ENCODE data around the gene VPS11.
"Not testable (repeated sequence)": the region's sequence is repeated elsewhere in the genome, so short reads cannot be mapped to it uniquely, and the experiment has no call there.

Gene VPS11

GRCh38 chr11:119034813-119035212, 32.8 kb upstream of the VPS11 start:
- in situ Hi-C loops (cut with MboI; ENCODE audit: low sequenced_read_pairs) = no loop called here

- in situ Hi-C loops (cut with MboI; ENCODE audit: low sequenced_read_pairs) = no loop called here
These were observed 28.7 kb upstream of the VPS11 start for GRCh38 chr11:119038884-119039283.

- in situ Hi-C loops (cut with MboI; ENCODE audit: low sequenced_read_pairs) = not testable (repeated sequence)
These were observed 28.1 kb upstream of the VPS11 start for GRCh38 chr11:119039471-119039870.

GRCh38 chr11:119041821-119042514, 25.6 kb upstream of the VPS11 start:
- in situ Hi-C loops (cut with MboI; ENCODE audit: low sequenced_read_pairs) = no loop called here

GRCh38 chr11:119042927-119043326, 24.7 kb upstream of the VPS11 start:
- in situ Hi-C loops (cut with MboI; ENCODE audit: low sequenced_read_pairs) = no loop called here

- in situ Hi-C loops (cut with MboI; ENCODE audit: low sequenced_read_pairs) = no loop called here
These were observed 22.9 kb upstream of the VPS11 start for GRCh38 chr11:119044708-119045107.

- in situ Hi-C loops (cut with MboI; ENCODE audit: low sequenced_read_pairs) = no loop called here
These were observed 21.1 kb upstream of the VPS11 start for GRCh38 chr11:119046489-119046888.

GRCh38 chr11:119047205-119047604, 20.4 kb upstream of the VPS11 start:
- in situ Hi-C loops (cut with MboI; ENCODE audit: low sequenced_read_pairs) = no loop called here

- in situ Hi-C loops (cut with MboI; ENCODE audit: low sequenced_read_pairs) = no loop called here
These were observed 19.0 kb upstream of the VPS11 start for GRCh38 chr11:119048644-119049043.

- in situ Hi-C loops (cut with MboI; ENCODE audit: low sequenced_read_pairs) = no loop called here
These were observed 18.5 kb upstream of the VPS11 start for GRCh38 chr11:119049081-119049480.

- in situ Hi-C loops (cut with MboI; ENCODE audit: low sequenced_read_pairs) = no loop called here
These were observed 16.0 kb upstream of the VPS11 start for GRCh38 chr11:119051440-119052162.

GRCh38 chr11:119052163-119052814, 15.3 kb upstream of the VPS11 start:
- in situ Hi-C loops (cut with MboI; ENCODE audit: low sequenced_read_pairs) = no loop called here

GRCh38 chr11:119054418-119054817, 13.2 kb upstream of the VPS11 start:
- in situ Hi-C loops (cut with MboI; ENCODE audit: low sequenced_read_pairs) = no loop called here

GRCh38 chr11:119055901-119056300, 11.7 kb upstream of the VPS11 start:
- in situ Hi-C loops (cut with MboI; ENCODE audit: low sequenced_read_pairs) = no loop called here

GRCh38 chr11:119056421-119056999, 11.1 kb upstream of the VPS11 start:
- in situ Hi-C loops (cut with MboI; ENCODE audit: low sequenced_read_pairs) = no loop called here

GRCh38 chr11:119057000-119057769, 10.4 kb upstream of the VPS11 start, which contains the start of gene HYOU1:
HYOU1 (minus strand) TSS chr11:119057205; CDS start chr11:119056160, 1,045 bp downstream.
- in situ Hi-C loops (cut with MboI; ENCODE audit: low sequenced_read_pairs) = no loop called here

- in situ Hi-C loops (cut with MboI; ENCODE audit: low sequenced_read_pairs) = not testable (repeated sequence)
These were observed 8.5 kb upstream of the VPS11 start for GRCh38 chr11:119059128-119059527.

- in situ Hi-C loops (cut with MboI; ENCODE audit: low sequenced_read_pairs) = no loop called here
These were observed 6.4 kb upstream of the VPS11 start for GRCh38 chr11:119061256-119061655.

- in situ Hi-C loops (cut with MboI; ENCODE audit: low sequenced_read_pairs) = no loop called here
These were observed 4.8 kb upstream of the VPS11 start for GRCh38 chr11:119062779-119063178.

GRCh38 chr11:119065369-119065768, 2.2 kb upstream of the VPS11 start:
- in situ Hi-C loops (cut with MboI; ENCODE audit: low sequenced_read_pairs) = no loop called here

- in situ Hi-C loops (cut with MboI; ENCODE audit: low sequenced_read_pairs) = no loop called here
These were observed 10.2 kb downstream of the VPS11 start for GRCh38 chr11:119077839-119078238.
